ENCODE data around the gene PTPRN2. TPM values are rescaled to one million over a fixed set of nuclear protein-coding genes. Genes with fewer than 3 reads are reported as not detected.

The PTPRN2 gene
- total and polyA plus RNA-seq, 2 donors (not counting 3 experiments of a cell fraction or from before 2014, with no cell fraction given): 0.62 to 0.88 TPM

DNA sequence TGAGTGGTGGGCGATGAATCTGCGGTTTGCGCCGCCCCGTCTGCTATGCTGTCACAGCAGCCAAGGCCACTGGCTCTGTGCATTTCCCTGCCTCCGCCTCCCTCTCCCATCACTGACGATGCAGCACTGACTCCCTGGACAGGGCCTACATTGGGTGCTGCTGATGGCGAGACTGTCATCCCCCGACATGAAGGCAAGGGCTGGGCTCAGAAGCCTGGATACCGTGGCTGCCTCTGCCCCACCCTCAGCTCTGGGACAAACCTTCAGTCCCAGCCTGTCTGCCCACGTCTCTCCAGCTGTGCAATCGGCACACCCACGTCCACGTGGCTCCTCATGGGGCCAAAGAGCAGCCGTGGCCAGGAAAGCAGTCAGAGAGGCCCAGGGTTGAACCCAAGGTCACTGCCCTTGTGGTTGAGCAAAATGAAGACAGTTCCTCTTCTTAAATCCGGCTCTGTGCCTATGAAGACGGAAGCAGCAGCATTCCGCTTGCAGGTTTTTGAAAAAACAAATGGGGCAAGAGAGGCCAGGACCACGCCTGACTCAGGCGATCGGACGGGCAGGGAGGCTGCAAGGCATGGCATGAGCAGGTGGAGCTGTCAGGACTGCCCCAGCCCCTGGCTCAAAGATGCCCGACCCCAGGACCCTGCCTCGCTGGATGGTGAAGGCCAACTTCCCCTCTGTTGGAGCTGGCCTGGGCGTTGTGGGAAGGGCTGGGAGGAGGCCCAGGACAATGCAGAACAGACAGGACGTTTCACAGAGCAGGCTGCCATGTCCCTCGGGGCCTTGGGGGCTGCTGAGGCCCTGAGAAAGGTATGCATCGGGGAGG, 733.3 kb downstream of the PTPRN2 start:
- intact Hi-C loops (cut with micrococcal nuclease) (no loop called here), dilution Hi-C loops (cut with MboI; ENCODE audit: extremely low pct_ligation_motif_present, low sequenced_read_pairs) (no loop called here)
- Histone ChIP-seq H3K79me2 (ENCODE audit: control insufficient read depth, insufficient read depth, low read length) (no peaks in the 10 kb centered on the region), H3K9me3 (replicated peaks; ENCODE audit: control insufficient read depth, insufficient read depth, low read length) (peaks cover 9% of the 10 kb centered on the region), H3K4me3 (replicated peaks in 1 of 3; ENCODE audit: insufficient read depth in 1 of 3, low read depth in 1 of 3, low read length in 3 of 3) (no peak overlapping the region), H3K4me1 (ENCODE audit: control insufficient read depth, extremely low read depth, insufficient read depth, low read length) (no peaks in the 10 kb centered on the region), H3K9ac (replicated peaks; ENCODE audit: extremely low read depth, insufficient read depth, low read length) (no peak overlapping the region), H3K27ac (ENCODE audit: insufficient read depth, low read depth, low read length) (no peak overlapping the region), H2AFZ (ENCODE audit: low read depth, low read length) (no peak overlapping the region), H3K27me3 (ENCODE audit: control insufficient read depth in 2 of 2, insufficient read depth in 2 of 2, low read length in 2 of 2) (no peaks in the 10 kb centered on the region), H4K20me1 (replicated peaks; ENCODE audit: control insufficient read depth, extremely low read depth, insufficient read depth, low read length) (no peaks in the 10 kb centered on the region), H3K4me2 (ENCODE audit: insufficient read depth, low read length) (no peak overlapping the region), H3K9me1 (replicated peaks; ENCODE audit: control insufficient read depth, extremely low read depth, insufficient read depth, low read length) (no peaks in the 10 kb centered on the region), H3K36me3 (ENCODE audit: control insufficient read depth in 2 of 2, extremely low read depth in 1 of 2, insufficient read depth in 2 of 2, low read length in 2 of 2) (no peaks in the 10 kb centered on the region)
- no TSS peak for BruUV-seq (replicated peaks)
- CTCF ChIA-PET: no interaction called here
- no peak for FAIRE-seq
- no peak for TF ChIP-seq GATA2 (IDR thresholded peaks at IDR 0.05; ENCODE audit: insufficient read depth, insufficient read length, low read depth, low read length)
- TF ChIP-seq POLR2A (IDR thresholded peaks at IDR 0.05; ENCODE audit: low read depth, low read length): no peak
- TF ChIP-seq FOS (IDR thresholded peaks at IDR 0.05; ENCODE audit: borderline replicate concordance, insufficient read depth, low read length): no peak
- TF ChIP-seq JUN (IDR thresholded peaks at IDR 0.05; ENCODE audit: borderline replicate concordance, insufficient read depth, insufficient read length, low read depth): no peak
- TF ChIP-seq, protein P1, sequence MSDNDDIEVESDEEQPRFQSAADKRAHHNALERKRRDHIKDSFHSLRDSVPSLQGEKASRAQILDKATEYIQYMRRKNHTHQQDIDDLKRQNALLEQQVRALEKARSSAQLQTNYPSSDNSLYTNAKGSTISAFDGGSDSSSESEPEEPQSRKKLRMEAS (IDR thresholded peaks at IDR 0.05; ENCODE audit: insufficient read depth, insufficient read length): no peak
- TF ChIP-seq MYC (IDR thresholded peaks at IDR 0.05; ENCODE audit: low read depth, low read length): no peak
- TF ChIP-seq EZH2 (IDR thresholded peaks at IDR 0.05; ENCODE audit: borderline replicate concordance, low read depth, low read length, severe bottlenecking): no peak
- DNase-seq (ENCODE audit: low read depth, low spot score): no peak
- POLR2A ChIA-PET: no interaction called here

DNA sequence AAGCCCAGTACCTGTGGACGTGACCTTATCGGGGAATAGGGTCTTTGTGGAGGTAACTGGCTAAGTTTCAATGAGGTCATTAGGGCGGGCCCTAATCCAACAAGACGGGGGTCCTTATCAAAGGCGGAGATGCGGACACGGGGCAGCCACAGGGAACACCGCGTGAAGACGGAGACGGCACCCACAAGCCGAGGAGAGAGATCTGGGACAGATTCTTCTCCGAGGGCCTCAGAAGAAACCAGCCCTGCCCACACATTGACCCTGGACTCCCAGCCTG, 733.9 kb downstream of the PTPRN2 start:
- DNase-seq (ENCODE audit: low read depth, low spot score) (no peak), FAIRE-seq (no peak)
- dilution Hi-C loops (cut with MboI; ENCODE audit: extremely low pct_ligation_motif_present, low sequenced_read_pairs): no loop called here
- Histone ChIP-seq H3K27me3 (ENCODE audit: control insufficient read depth in 2 of 2, insufficient read depth in 2 of 2, low read length in 2 of 2) (no peaks in the 10 kb centered on the region), H3K36me3 (ENCODE audit: control insufficient read depth in 2 of 2, extremely low read depth in 1 of 2, insufficient read depth in 2 of 2, low read length in 2 of 2) (no peaks in the 10 kb centered on the region), H3K9ac (replicated peaks; ENCODE audit: extremely low read depth, insufficient read depth, low read length) (no peak overlapping the region), H3K9me3 (replicated peaks; ENCODE audit: control insufficient read depth, insufficient read depth, low read length) (peaks cover 11% of the 10 kb centered on the region), H3K79me2 (ENCODE audit: control insufficient read depth, insufficient read depth, low read length) (no peaks in the 10 kb centered on the region), H3K4me3 (replicated peaks in 1 of 3; ENCODE audit: insufficient read depth in 1 of 3, low read depth in 1 of 3, low read length in 3 of 3) (no peak overlapping the region), H2AFZ (ENCODE audit: low read depth, low read length) (no peak overlapping the region), H4K20me1 (replicated peaks; ENCODE audit: control insufficient read depth, extremely low read depth, insufficient read depth, low read length) (no peaks in the 10 kb centered on the region), H3K27ac (ENCODE audit: insufficient read depth, low read depth, low read length) (no peak overlapping the region), H3K4me2 (ENCODE audit: insufficient read depth, low read length) (no peak overlapping the region), H3K4me1 (ENCODE audit: control insufficient read depth, extremely low read depth, insufficient read depth, low read length) (no peaks in the 10 kb centered on the region), H3K9me1 (replicated peaks; ENCODE audit: control insufficient read depth, extremely low read depth, insufficient read depth, low read length) (no peaks in the 10 kb centered on the region)
- CTCF ChIA-PET: no interaction called here
- POLR2A ChIA-PET: no interaction called here
- intact Hi-C loops (cut with micrococcal nuclease): no loop called here
- BruUV-seq (replicated peaks): no TSS peak
- TF ChIP-seq, protein P1 (IDR thresholded peaks at IDR 0.05; ENCODE audit: insufficient read depth, insufficient read length): no peak
- TF ChIP-seq FOS (IDR thresholded peaks at IDR 0.05; ENCODE audit: borderline replicate concordance, insufficient read depth, low read length): no peak
- TF ChIP-seq MYC (IDR thresholded peaks at IDR 0.05; ENCODE audit: low read depth, low read length): no peak
- TF ChIP-seq EZH2 (IDR thresholded peaks at IDR 0.05; ENCODE audit: borderline replicate concordance, low read depth, low read length, severe bottlenecking): no peak
- TF ChIP-seq, protein P2, sequence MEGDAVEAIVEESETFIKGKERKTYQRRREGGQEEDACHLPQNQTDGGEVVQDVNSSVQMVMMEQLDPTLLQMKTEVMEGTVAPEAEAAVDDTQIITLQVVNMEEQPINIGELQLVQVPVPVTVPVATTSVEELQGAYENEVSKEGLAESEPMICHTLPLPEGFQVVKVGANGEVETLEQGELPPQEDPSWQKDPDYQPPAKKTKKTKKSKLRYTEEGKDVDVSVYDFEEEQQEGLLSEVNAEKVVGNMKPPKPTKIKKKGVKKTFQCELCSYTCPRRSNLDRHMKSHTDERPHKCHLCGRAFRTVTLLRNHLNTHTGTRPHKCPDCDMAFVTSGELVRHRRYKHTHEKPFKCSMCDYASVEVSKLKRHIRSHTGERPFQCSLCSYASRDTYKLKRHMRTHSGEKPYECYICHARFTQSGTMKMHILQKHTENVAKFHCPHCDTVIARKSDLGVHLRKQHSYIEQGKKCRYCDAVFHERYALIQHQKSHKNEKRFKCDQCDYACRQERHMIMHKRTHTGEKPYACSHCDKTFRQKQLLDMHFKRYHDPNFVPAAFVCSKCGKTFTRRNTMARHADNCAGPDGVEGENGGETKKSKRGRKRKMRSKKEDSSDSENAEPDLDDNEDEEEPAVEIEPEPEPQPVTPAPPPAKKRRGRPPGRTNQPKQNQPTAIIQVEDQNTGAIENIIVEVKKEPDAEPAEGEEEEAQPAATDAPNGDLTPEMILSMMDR (IDR thresholded peaks at IDR 0.05; ENCODE audit: extremely low read depth in 1 of 2, insufficient read depth in 1 of 2, low read depth in 1 of 2, low read length in 2 of 2): no peak
- no peak for TF ChIP-seq POLR2A (IDR thresholded peaks at IDR 0.05; ENCODE audit: low read depth, low read length)
- TF ChIP-seq GATA2 (IDR thresholded peaks at IDR 0.05; ENCODE audit: insufficient read depth, insufficient read length, low read depth, low read length): no peak
- TF ChIP-seq POLR2AphosphoS5 (IDR thresholded peaks at IDR 0.05; ENCODE audit: insufficient read depth, low read depth, low read length): no peak
- no peak for TF ChIP-seq JUN (IDR thresholded peaks at IDR 0.05; ENCODE audit: borderline replicate concordance, insufficient read depth, insufficient read length, low read depth)

Measured in endothelial cell of umbilical vein (primary cell).